ENCODE measurements around the gene NRXN3.
"Not testable (repeated sequence)": the region's sequence is repeated elsewhere in the genome, so short reads cannot be mapped to it uniquely, and the experiment has no call there.

NRXN3 gene

DNA sequence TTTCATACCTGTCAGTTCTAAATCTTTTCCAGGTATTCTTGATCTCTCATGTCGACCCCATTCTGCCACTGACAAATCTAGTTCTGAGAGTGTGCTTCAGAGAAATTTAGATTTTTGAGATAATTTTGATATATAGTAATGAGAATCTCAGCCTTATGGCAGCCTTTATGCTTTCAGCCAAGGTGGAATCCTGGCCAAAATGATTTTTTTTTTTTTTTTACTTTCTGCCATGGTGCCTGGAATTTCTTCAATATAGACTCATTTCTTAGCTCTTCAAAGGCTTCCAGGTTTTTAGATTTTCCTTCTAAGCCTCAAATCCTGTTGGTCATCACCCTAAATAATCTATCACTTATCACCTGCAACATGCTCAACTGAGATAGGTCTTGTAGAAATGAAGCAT lies 926.6 kb downstream of the NRXN3 start:
- no peak for DNase-seq

DNA sequence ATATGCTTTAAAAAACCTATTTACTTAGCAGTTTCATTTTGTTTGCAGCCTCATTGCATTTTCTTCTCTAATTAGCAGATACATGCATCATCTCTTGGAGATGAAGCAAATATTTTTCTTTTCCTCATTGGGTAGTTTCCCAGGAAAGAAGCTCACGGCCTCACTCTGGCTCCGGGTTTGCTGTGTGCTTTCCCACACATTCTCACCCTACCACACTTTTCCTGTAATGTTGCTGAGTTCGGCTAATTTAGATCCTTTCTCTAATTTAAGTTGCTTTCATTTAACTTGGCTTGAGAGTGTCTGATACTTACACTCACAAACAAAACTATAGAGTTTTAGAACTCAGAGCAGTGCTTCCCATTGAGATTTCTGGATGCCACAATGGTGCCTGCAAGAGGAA lies 928.2 kb downstream of the NRXN3 start:
- no peak for DNase-seq

DNA sequence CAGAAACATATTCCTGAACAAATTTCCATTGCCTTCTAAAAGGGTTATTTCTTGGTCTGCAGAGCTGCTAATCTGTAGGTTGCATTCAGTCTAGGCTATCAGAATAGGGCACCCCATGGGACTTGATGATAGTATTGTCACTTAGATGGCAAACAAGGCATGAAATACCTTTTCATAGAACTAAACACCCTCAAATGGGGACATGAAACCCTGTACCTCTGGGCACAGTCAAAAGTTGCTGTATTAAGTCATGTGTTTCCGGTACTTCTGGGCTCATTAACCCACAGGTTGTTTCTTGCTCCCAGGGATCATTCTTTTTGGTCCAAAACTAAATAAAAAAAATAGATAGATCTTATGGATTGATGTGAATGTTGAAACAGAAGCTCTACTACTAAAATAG lies 930.4 kb downstream of the NRXN3 start:
- DNase-seq = no peak

DNA sequence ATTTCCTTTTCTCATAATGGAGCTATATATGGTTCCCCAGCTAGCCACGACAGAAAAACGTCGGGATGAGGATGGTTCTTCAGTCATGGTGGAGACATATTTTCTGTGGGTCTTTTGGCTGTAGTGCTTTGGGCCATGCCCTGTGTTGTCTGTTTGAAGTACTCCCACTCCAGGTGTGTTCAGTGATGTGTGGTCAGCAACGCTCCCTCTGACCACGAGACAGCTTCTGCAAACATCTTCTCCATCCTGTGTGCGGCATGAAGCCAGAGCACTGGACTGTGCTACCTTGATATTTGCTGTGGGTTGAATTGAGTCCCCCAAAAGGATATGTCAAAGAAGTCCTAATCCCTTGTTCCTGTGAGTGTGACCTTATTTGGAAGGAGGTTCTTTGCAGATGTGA lies 931.2 kb downstream of the NRXN3 start:
- DNase-seq = no peak

DNA sequence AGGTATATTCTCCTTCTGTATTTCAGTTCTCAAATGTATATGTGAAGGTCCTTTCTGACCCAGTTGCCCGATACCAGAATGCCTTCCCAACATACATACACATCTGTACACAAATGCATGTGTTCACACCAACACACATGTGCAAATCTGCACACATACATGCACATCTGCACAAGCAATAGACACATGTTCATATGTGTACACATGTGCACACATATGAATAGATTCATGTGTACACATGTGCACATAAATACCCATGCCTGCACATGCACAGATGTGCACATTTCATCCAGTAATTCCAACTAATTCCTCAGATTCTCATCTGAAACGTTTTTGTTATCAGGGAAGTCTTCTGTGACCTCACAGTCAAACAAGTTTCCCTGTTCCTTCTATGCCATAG lies 933.6 kb downstream of the NRXN3 start:
- DNase-seq = no peak

DNA sequence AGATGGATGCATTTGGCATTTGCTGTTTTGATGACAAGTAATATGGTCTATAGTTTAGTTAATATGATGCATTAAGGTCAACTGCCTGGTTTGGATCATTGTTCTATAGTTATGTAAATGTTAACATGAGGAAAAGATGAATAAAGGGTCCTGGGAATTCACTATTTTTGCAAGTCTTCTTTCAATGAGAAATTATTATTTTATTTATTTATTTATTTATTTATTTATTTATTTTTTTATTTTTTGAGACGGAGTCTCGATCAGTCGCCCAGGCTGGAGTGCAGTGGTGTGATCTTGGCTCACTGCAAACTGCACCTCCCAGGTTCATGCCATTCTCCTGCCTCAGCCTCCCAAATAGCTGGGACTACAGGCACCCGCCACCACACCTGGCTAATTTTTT lies 940.4 kb downstream of the NRXN3 start:
- DNase-seq = not testable (repeated sequence)

DNA sequence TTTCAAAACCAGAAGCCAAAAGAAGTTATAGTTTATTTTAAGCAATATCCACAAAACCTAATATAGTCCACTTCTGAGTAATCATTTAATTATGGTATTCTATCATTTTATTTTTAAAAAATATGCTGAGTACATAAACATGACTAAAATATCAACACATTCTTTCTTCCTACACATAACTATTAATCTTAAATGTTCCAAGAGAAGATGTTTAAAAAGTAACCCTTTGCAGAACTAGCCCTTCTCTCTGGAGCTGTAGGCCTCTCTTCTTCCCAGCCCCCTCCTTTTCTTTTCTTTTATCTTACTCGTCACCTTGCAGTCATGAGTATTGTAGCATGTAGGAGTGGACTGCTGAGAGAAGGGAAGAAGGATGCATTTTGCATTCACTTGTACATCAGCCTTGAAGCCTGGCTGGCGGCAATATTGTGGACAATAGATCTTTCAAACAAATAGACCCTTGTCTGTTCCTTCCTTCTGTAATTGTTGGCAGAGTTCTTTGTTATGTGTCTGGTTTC lies 941.9 kb downstream of the NRXN3 start:
- no peak for DNase-seq

DNA sequence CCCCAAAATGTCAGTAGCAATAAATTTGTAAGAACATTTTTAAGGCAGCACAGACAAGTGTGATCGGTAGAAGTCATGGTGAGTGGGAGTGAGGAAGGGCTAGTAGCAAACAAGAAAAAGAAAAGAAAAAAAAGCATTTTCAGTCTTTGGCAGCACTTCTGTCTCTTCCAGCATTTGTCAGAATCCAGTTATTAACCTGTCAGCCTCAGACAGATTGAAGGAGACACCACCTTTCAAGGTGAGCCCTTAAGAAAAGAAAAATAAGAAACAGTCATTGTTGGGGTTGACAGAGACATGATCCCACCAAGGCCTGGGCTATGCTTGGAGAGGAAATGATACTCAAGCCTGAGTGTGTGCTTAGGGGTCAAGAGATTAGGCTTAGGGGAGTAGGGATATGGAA lies 947.4 kb downstream of the NRXN3 start:
- DNase-seq = no peak

DNA sequence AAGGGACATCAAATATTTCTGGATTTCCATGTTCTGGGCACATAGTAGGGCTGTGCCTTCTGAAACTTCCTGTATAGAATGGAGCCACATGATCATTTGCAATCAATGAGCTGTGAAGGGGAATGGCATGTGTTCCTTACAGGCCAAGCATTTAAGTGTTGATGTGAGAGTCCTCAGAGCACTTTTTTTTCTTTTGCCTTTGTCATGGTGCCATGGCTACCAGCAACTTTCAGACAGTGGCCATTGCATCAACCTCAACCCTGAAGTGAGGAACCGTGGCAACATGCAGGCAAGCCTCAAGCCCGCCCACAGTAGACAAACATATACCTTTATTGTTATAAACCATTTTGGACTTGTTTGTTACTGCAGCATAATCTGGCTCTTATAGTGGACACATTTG lies 948.1 kb downstream of the NRXN3 start:
- no peak for DNase-seq

DNA sequence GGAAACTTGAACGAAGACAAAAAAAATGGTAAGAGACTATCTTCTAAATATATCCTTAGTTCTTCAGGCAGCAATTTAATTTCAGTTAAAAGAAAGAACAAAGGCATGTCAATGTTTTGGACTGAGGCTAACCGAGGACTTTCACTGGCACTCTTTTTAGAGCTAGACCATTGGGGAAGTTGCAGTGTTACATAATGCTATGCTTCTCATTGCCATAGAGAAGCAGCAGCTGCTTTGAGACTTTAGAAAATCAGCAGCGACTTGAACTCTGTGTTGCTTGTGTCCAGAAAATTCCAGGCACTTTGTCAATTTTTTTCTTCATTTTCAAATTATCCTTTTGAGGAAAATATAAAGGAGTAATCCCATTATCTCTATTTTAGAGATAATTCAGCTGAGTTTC lies 964.2 kb downstream of the NRXN3 start:
- DNase-seq = no peak

DNA sequence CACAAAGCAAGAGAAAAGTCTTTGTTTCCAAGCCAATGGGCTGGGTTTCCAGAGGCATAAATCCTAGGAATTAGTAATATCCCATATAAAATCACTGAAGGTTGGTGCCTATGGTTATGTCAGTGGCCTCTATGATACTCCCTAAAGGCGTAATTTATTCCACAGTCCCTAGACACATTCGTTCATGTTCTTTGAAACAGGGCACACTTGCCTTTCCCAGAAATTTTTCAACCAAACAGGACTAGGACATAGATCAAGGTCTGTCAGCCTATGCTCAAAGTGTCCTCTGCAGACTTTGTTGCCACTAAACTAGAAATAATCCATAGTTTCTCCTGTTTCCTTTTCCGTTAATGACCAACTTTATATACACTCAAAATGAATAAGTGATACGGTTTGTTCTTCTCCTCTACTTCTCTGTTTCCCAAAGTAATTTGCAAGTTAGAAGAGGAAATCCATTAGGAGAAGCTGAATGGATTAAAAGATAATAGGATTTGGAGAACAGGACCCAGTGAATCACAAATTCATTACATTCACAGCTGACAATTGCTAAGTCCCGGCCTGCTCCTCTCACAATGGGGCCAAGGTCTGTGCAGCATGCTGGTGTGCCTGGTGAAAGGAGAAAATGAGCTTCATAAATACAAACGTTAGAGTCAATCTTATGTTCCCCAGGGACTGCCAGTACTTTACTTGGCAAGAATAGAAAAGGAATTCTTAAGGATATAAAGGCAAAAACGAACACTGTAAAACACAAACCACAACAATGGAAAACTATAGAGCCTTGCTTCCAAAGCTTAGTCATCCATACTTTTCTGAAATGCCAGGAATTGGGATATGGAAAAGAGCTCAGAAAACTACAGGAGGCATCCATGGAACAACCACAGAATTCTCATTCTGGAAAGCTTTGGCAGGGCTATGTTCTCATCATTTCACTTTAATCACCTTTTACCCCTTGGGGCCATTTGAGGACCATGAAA lies 966.2 kb downstream of the NRXN3 start:
- no peak for DNase-seq

DNA sequence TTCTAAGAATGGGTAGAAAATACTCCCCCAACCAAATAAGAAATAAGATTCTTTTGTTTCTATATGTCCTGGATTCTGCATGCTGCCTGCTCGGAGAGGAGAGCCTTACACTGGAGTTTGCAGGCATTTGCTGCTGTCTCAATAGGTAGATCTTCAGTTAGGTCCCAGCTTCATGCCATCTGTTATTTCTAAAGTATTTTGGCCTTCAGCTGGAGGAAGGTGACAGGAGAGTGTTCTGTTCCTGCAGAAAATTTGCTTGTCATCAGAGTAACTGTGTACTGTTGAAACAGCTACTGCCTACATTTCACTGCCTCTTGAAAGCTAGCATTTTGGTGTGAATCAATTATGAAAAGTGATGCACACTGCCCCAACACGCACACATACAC lies 966.9 kb downstream of the NRXN3 start:
- no peak for DNase-seq

DNA sequence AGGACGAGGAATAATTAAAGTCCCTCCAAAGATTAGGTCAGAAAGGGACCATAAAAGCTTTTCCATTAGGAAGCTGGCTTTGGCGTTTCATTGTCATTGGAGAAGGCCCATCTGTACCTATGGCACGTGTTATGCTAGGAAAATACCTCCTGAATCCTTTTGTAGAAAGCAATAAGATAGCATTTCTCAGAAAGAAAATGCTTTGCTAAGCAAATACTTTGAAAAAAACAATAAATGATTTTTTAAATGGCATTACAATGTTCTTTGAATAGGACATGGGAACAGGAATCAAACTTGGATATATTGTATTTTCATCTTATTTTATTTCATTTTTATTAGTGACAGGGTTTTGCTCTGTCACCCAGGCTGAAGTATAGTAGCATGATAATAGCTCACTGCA lies 967.7 kb downstream of the NRXN3 start:
- no peak for DNase-seq

DNA sequence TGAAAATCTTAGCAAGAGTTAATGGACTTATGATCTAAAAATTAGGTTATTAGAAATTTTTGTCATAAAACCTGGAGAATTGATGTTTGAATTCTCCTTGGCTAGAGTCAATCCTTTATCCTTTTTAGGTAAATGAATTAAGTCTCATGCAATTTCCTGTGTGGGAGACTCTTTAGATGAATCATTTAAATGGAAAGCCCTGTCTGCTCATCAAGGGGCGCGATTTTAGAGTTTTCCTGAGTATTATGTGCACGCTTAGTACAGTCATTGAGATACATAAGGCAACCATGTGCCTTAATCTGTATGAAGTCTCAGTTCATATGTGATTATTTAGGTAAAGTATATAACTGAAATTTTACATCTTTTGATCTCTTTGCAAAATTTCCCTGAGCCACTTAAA lies 974.7 kb downstream of the NRXN3 start:
- DNase-seq = no peak

DNA sequence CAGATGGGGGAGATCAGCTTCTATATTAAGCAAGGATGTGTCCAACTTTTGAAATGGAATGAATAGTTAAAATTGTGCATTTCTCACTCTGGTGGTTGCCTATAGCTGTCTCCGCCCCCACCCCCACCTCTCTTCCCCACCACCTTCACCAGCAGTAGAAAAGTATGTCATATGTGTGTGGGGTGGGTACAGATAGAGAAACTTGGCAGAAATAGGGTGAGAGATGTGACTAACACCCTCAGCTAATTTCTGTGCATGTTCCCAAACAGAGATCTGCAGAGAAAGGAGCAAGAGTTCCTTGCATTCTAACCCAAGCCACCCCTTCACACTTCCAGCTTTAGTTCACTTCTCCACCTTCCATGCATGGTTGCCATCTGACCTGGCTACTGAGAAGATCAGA lies 980.1 kb downstream of the NRXN3 start:
- DNase-seq = no peak

DNA sequence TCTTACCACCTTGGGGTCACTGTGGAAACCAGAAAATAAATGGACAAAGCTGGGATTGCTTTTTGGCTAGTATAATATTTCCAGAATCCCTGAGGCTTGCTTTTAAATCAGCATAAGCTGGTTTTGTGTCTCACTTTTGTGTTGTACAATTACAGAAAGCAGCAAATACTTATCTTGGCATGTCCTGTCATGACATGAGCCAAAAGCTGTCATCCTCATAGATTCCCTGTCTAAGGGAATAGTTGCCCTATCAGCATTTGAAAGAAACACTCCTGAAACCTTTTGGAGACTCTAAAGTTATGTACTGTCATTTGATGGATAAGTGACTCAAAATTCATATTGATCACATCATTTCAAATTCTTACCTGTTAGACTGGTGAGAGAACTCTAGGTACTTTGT lies 987.2 kb downstream of the NRXN3 start:
- DNase-seq = no peak

DNA sequence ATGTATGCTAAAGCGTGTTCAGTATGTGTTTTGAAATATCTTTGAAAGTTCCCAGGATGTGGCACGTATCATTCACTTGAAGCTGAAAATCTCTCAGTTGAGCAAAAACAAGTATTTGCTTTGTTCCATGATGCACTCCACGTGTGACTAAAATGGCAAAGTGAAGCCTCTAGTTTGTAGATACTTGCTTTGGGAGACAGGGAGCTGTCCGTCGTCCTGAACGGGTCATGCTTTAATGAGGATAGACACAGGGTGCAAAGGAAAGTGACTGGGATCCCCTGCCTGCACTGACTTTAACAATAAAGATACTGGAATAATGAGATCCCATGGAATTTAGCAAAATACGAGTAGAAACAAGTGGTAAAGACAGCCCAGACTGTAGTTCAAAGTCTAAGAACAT lies 991.4 kb downstream of the NRXN3 start:
- no peak for DNase-seq

DNA sequence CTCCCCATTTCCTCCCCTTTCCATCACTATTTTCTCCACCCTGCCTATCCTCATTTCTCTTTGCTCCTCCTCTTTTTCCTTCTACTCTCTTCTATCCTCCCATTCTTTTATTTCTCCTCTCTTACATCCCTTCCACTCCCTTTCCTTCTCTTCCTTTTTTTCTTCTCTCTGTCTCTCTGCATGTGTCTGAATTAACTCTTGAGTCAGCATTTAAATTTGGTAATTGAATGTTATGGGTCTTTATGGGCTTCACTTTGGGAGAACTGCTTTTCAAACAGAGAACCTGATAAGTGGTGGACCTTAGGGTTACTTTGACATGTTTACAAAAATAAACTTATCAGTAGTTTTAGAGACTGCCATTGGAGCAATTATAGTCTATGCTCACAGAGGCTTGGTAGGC lies 992.7 kb downstream of the NRXN3 start:
- no peak for DNase-seq

DNA sequence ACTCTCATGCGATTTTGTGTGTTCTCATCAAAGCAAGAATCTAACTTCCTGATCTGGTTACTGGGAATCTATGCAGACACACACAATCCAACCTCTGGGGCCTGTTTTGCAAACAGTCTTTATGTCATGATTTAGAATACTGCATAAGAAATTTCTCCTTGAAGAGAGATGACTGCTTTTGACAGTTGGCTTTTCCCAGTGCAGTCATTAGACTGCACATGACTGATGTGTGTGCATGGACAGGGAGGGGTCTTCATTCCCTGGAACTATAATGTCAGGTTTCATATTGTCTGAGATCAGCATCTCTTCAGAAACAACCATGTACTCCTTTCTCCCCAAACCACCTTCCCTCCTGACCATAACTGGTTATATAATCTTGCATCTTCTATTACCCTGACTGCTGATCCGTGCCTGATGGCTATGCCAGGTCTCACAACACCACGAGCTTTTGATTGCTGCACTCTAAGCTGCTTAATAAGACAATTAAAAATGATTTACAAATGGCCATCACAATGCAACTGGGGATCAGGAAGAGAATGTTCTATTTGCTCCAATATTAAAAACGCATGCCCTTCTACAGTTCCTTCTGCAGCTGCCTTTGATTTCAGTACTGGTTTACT lies 995.4 kb downstream of the NRXN3 start:
- peak; percentile 4 for DNase-seq

DNA sequence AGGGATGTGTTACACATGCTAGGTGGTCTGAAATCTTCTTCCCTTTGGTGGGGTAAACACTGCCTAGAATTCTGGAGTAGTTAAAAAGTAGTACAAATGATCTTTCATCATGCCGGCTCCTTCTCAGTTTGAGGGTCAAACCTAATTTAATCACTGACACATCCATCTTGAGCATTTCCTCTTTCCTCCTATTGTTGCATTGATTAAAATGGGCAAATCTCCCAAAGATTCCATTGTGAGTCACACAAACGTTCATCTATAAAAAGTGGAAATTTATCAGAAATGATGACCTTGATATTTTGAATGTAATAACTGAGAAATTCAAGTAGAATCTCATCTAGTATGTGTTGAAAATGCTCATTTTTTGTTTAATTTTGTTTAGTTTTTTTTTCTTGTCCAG lies 996.0 kb downstream of the NRXN3 start:
- no peak for DNase-seq

DNA sequence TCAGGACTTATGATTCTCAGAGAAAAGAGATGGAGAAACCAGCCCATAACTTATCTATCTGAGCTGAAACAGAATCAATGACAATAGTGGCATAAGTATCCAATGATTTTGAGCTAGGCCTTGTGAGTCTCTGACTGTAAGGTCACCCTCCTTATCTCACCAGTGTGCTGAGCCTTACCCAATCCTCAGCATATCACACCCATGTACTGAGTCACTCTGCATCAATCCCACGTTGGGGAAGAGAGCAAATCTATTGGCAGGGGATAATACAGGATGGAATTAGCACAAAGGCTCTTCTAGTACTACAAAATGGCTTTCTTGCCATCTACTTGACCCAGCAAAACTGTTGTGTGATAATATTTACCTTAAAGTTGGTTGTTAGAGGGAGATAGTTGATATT lies 997.8 kb downstream of the NRXN3 start:
- DNase-seq = no peak

DNA sequence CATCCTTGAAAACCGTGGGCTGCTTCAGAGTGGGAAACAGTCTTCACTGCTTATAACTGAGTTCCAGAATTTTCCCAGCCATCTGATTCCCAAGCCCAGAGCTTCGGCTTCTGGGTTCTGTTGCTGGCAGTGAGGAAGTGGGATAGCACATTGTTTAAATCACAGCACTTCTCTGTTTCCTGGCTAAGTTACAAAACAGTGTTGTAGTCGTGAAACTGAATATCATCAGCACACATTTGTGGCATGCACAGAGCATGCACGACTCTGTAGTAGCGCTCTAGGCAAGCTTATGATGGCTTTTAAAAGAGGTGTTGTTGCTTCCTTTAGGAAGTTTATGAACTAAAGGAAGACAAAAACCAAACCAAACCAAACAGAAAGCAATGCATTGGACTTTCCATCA lies 1005.5 kb downstream of the NRXN3 start:
- no peak for DNase-seq

DNA sequence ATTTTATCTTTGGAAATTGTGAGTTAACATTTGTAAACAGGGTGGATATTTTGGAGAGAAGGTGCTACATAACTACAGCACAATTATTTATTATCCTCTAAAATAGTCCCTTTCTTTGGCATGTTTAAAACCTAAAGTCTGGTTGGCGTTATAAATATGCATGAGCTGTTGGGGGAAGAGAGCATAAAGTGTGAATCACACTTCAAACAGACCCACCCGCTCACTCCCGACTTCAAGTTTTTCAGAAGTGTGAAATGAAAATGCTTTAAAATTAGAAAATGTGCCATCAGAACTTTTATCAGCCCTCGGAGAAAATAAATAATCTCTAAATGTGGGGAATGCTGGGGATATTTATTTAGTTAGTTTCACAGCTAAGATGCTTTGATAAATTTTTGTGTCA lies 1006.9 kb downstream of the NRXN3 start:
- no peak for DNase-seq

DNA sequence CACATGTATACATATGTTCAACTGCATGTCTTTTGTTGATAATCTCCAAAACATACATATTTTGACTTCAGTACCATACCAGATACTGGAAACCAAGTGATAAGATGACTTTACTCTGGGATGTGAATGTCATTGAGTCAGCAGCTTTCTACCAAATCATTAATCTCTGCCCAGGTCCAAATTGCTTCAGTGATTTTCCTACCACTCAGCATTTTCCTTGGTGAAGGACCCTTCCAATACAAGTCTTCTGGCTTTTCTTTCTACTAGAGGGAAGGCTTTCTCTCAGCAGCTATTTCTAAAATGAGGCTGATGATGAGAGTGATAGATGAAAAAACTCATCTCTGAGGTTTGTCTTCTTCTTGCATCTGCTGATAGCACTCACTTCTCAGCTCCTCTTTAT lies 1008.5 kb downstream of the NRXN3 start:
- DNase-seq = no peak

DNA sequence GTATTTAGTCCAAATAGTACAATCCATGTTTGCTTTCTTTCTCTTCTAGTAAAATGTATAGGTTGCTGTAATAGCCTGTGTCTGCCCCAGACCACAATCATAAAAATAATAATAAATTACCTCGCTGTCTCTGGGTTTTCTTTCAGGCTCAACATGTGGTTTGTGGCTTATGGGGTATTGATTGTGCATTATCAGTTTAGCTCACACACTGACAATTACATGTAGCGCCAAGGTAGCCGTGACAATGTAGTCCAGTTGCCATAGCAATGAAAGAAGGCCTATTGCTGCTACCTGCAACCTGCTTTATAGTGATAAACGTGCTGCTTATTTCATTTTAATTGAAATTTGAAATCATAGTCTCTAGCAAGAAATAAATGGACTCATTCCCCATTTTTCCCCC lies 1009.8 kb downstream of the NRXN3 start:
- no peak for DNase-seq

Data from NCI-H1105 (cell line).